Thoracic aorta (tissue), 2 donors: ENCODE data around the gene TNFAIP6. TPM values are rescaled to one million over a fixed set of nuclear protein-coding genes. Genes with fewer than 3 reads are reported as not detected.

Experiments used
- ATAC-seq: fragments of 150-250 bp; one replicate; pipeline ENCODE4 v1.8.0; 2017; ENCODE audit warnings: low read depth; ENCODE audit not compliant: insufficient number of reproducible peaks, low FRiP score
- DNase-seq: peaks from one replicate; pipeline ENCODE4 v3.0.0-alpha.2; 2020; ENCODE audit warnings: low spot score
- H3K27ac ChIP-seq, 2 donors: fragments of 200-600 bp; sonication (generic); 1 replicate in 1 of 2; 2 replicates in 1 of 2; pipeline ENCODE4 v1.5.1; 2016; ENCODE audit warnings: mild to moderate bottlenecking in 2 of 2, moderate library complexity in 2 of 2
- H3K27me3 ChIP-seq: fragments of 200-600 bp; sonication (generic); replicated peaks from 2 replicates; pipeline ENCODE4 v1.6.0; 2016; ENCODE audit warnings: mild to moderate bottlenecking; ENCODE audit not compliant: insufficient read depth
- H3K36me3 ChIP-seq: fragments of 200-600 bp; sonication (generic); one replicate; pipeline ENCODE4 v1.5.1; 2016
- H3K4me1 ChIP-seq, 2 donors: fragments of 200-600 bp; sonication (generic); 1 replicate in 1 of 2; 2 replicates in 1 of 2; pipeline versions ENCODE4 v1.5.1 to v1.6.0; 2016; ENCODE audit warnings: low read depth in 2 of 2, mild to moderate bottlenecking in 1 of 2; ENCODE audit not compliant: control insufficient read depth in 1 of 2
- H3K4me3 ChIP-seq: fragments of 200-600 bp; sonication (generic); 2 replicates; pipeline ENCODE4 v1.5.1; 2016; ENCODE audit warnings: mild to moderate bottlenecking
- H3K9me3 ChIP-seq: fragments of 200-600 bp; sonication (generic); 2 replicates; pipeline ENCODE4 v1.5.1; 2016
- total RNA-seq, 2 donors: library from RNA; depleted of rRNA; stranded (reverse); fragments of >200 nt; gene quantifications; one replicate each; pipeline versions ENCODE4 v1.1.0 to v1.2.3, GENCODE V29; 2016
- TF ChIP-seq, protein P1 (sequence below): fragments of 200-600 bp; sonication (generic); IDR thresholded peaks from one replicate; pipeline ENCODE4 v1.5.1; 2019; ENCODE audit warnings: antibody characterized with exemption

TNFAIP6 gene
- total RNA-seq, 2 donors from 2014 or later: 6.9 to 12.0 TPM

DNA sequence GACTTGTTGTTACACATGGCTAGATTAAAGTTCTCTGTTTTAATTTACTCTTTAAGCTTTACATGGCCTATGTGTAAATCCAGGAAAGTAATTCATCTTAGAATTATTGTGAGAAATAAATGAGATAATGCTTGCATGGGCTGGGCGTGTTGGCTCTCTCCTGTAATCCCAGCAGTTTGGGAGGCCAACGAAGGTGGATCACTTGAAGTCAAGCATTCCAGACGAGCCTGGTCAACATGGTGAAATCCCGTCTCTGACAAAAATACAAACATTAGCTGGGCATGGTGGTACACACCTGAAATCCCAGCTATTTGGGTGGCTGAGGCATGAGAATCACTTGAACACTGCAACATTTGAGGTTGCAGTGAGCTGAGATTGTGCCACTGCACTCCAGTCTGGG, 48.0 kb downstream of the TNFAIP6 start:
- H3K9me3 ChIP-seq: no peaks in the 10 kb centered on the region
- no peak for ATAC-seq
- no peaks in the 10 kb centered on the region for H3K27me3 ChIP-seq
- DNase-seq: no peak
- TF ChIP-seq, protein P1, sequence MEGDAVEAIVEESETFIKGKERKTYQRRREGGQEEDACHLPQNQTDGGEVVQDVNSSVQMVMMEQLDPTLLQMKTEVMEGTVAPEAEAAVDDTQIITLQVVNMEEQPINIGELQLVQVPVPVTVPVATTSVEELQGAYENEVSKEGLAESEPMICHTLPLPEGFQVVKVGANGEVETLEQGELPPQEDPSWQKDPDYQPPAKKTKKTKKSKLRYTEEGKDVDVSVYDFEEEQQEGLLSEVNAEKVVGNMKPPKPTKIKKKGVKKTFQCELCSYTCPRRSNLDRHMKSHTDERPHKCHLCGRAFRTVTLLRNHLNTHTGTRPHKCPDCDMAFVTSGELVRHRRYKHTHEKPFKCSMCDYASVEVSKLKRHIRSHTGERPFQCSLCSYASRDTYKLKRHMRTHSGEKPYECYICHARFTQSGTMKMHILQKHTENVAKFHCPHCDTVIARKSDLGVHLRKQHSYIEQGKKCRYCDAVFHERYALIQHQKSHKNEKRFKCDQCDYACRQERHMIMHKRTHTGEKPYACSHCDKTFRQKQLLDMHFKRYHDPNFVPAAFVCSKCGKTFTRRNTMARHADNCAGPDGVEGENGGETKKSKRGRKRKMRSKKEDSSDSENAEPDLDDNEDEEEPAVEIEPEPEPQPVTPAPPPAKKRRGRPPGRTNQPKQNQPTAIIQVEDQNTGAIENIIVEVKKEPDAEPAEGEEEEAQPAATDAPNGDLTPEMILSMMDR: no peak
- H3K4me1 ChIP-seq: no peaks in the 10 kb centered on the region
- no peak overlapping the region for H3K4me3 ChIP-seq
- no peaks in the 10 kb centered on the region for H3K36me3 ChIP-seq
- H3K27ac ChIP-seq: no peak overlapping the region

GRCh38 chr2:151407281-151407680, 49.9 kb downstream of the TNFAIP6 start:
- no peaks in the 10 kb centered on the region for H3K36me3 ChIP-seq
- DNase-seq (no peak), ATAC-seq (no peak)
- H3K27ac ChIP-seq: no peak overlapping the region
- peaks cover 2 to 11% of the 10 kb centered on the region in 2 donors for H3K4me1 ChIP-seq
- no peaks in the 10 kb centered on the region for H3K9me3 ChIP-seq
- TF ChIP-seq, protein P1: no peak
- no peak overlapping the region for H3K4me3 ChIP-seq
- H3K27me3 ChIP-seq: no peaks in the 10 kb centered on the region

- Histone ChIP-seq H3K4me3 (peak overlapping the region; percentile 97), H3K36me3 (peaks cover 3% of the 10 kb centered on the region), H3K27ac (peak overlapping the region; percentile 76 to 85), H3K4me1 (peaks cover 2 to 11% of the 10 kb centered on the region in 2 donors), H3K27me3 (no peaks in the 10 kb centered on the region), H3K9me3 (no peaks in the 10 kb centered on the region)
- ATAC-seq (no peak), DNase-seq (no peak)
- TF ChIP-seq, protein P1: no peak
Measured at GRCh38 chr2:151408788-151409600, 51.6 kb downstream of the TNFAIP6 start.

DNA sequence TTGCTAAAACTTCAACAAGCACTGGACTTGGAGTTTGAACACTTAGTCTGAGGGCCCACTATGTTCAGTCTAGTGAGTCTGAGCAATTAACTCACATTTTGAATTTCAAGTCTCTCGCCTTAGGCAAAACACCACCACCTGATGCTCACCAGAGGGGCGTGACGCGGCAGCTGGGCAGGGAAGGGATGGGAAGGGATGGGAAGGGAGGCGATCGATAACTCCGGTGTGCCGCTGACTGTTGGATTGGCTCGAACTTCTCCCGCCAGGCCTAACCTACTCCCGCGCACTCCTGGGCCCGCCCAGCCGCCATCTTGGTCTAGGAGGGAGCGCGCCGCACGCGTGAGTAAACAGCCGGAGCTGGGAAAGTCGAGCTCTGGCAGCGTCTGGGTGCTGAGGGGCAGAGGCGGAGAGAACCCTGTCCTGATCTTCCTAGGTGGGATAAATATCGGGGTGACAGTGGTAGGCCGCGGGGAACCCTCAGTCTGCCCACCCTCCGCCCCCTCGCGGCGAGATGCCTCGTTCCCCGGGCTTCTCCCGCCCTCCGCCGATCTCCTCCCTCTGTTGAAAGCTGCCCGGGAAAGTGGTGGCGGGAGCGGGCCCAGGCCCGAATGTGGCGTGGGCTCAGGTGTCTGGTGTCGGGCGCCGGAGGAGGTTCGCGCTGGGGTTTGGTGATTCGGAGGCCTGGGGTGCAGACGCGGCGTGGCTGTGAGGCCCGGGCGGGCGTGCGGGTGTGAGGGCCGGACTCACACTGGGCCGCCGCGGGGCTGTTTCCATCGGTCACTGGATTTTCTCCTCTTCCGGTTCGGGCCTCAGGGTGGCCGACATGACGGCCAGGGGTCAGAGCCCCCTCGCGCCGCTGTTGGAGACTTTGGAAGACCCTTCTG, 52.5 kb downstream of the TNFAIP6 start, which contains the start of gene RIF1:
RIF1 (plus strand) TSS at position 302 of the 884 bp plus-strand sequence; CDS start at position 824, 522 bp downstream.
- DNase-seq: peak; percentile 70
- TF ChIP-seq, protein P1: peak; percentile 65

GRCh38 chr2:151410485-151410834, 53.1 kb downstream of the TNFAIP6 start:
- no peak for ATAC-seq
- Histone ChIP-seq H3K9me3 (no peaks in the 10 kb centered on the region), H3K27me3 (no peaks in the 10 kb centered on the region), H3K4me1 (peaks cover 2 to 11% of the 10 kb centered on the region in 2 donors), H3K4me3 (peak overlapping the region; percentile 97), H3K27ac (peak overlapping the region; percentile 76 to 85), H3K36me3 (peaks cover 3% of the 10 kb centered on the region)
- TF ChIP-seq, protein P1: no peak
- no peak for DNase-seq

More for the DNA sequence above, 52.5 kb downstream of the TNFAIP6 start, which contains the start of gene RIF1:
- Histone ChIP-seq H3K36me3 (peaks cover 3% of the 10 kb centered on the region), H3K4me1 (peaks cover 2 to 11% of the 10 kb centered on the region in 2 donors), H3K4me3 (peak within 1 kb of the TSS; percentile 97), H3K9me3 (no peaks in the 10 kb centered on the region), H3K27ac (peak within 1 kb of the TSS; percentile 76 to 85), H3K27me3 (no peaks in the 10 kb centered on the region)
- peak; percentile 93 for ATAC-seq
